Activated CD4-positive, alpha-beta T cell treated with anti-CD3 and anti-CD28 coated beads for 36 hours (primary cell): ENCODE measurements around the gene ATG5. TPM values are rescaled to one million over a fixed set of nuclear protein-coding genes. Genes with fewer than 3 reads are reported as not detected.

Source experiments
- ATAC-seq: fragments of 200-7000 bp; cut with Tn5 transposase; one replicate; pipeline ENCODE4 v1.10.0; 2021; ENCODE audit warnings: mild to moderate bottlenecking, moderate library complexity
- CTCF ChIA-PET: fragments of 350-600 bp; sonication (Branson Sonifier 250); formaldehyde crosslinking; loops from one replicate; lab custom pipeline; 2021; ENCODE audit warnings: antibody characterized with exemption; lab: Charles Lee
- POLR2A ChIA-PET: fragments of 350-600 bp; sonication (Branson Sonifier 250); formaldehyde crosslinking; loops from one replicate; lab custom pipeline; 2021; ENCODE audit warnings: antibody characterized with exemption, inconsistent platforms; lab: Charles Lee
- DNase-seq: peaks from one replicate; pipeline ENCODE4 v3.0.0-alpha.2; 2020
- H3K27ac Mint-ChIP-seq: one replicate; pipeline ENCODE4 v1.8.0; 2021; ENCODE audit warnings: mixed read lengths
- H3K27me3 Mint-ChIP-seq: one replicate; pipeline ENCODE4 v1.8.0; 2021; ENCODE audit warnings: mixed read lengths
- H3K36me3 Mint-ChIP-seq: one replicate; pipeline ENCODE4 v1.8.0; 2021; ENCODE audit warnings: low read depth, mixed read lengths
- H3K4me1 Mint-ChIP-seq: one replicate; pipeline ENCODE4 v1.8.0; 2021; ENCODE audit warnings: mixed read lengths
- H3K4me3 Mint-ChIP-seq: one replicate; pipeline ENCODE4 v1.8.0; 2021; ENCODE audit warnings: mild to moderate bottlenecking, moderate library complexity, mixed read lengths
- H3K9me3 Mint-ChIP-seq: one replicate; pipeline ENCODE4 v1.8.0; 2021; ENCODE audit warnings: low read depth, mixed read lengths
- intact Hi-C, 2 experiments: fragments of 100-400 bp; cut with DNase I in 1 of 2; cut with micrococcal nuclease in 1 of 2; formaldehyde crosslinking; loops; one replicate each; pipeline versions ENCODE4 v1.14.2 to v1.15.1; 2022 to 2024; cut with DNase I, micrococcal nuclease
- total RNA-seq, 2 experiments: library from RNA; stranded (reverse); gene quantifications; one replicate each; pipeline ENCODE4 v1.2.3, GENCODE V29; 2021

The ATG5 gene
- total RNA-seq, 2 experiments from 2014 or later, result 27.2 to 31.6 TPM

DNA sequence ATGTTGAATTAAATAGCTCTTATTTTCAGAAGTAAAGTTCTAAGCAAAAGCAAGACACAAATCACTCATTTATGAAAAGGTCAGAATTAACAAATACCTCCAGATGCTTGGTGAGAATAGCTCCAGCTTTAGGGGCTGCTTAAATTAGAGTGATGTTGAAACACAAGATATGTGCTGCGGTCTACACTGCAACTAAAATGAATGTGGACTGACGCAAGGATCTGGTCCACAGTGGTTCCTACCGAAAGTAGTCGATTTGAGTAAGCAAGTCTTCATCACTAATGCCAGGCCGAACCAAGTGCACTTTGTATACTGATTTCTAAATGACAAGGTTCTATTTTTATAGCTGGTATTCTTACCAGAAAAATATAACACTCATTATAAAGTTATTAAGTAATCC is 143.1 kb downstream of the ATG5 start:
- Mint-ChIP-seq H3K36me3 (peaks cover 19% of the 10 kb centered on the region), H3K9me3 (no peaks in the 10 kb centered on the region), H3K4me3 (no peak overlapping the region), H3K27me3 (peaks cover 2% of the 10 kb centered on the region), H3K27ac (peak overlapping the region; percentile 44), H3K4me1 (peaks cover 54% of the 10 kb centered on the region)
- ATAC-seq, result peak; percentile 39
- POLR2A ChIA-PET, result interaction anchor here (0.6 to 1.1 kb wide), 6 partner anchors 18 to 250 kb away, joined by 3 to 4 read pairs (median 4); no protein-coding TSS in a partner anchor
- DNase-seq, result peak; percentile 36
- intact Hi-C loops, result loop anchor here (1.0 kb wide), 2 partner anchors 18 to 85 kb away; no protein-coding TSS in a partner anchor
- CTCF ChIA-PET, result interaction anchor here (0.6 to 3.0 kb wide), 14 partner anchors 8 to 302 kb away, joined by 3 to 15 read pairs (median 3); no protein-coding TSS in a partner anchor

DNA sequence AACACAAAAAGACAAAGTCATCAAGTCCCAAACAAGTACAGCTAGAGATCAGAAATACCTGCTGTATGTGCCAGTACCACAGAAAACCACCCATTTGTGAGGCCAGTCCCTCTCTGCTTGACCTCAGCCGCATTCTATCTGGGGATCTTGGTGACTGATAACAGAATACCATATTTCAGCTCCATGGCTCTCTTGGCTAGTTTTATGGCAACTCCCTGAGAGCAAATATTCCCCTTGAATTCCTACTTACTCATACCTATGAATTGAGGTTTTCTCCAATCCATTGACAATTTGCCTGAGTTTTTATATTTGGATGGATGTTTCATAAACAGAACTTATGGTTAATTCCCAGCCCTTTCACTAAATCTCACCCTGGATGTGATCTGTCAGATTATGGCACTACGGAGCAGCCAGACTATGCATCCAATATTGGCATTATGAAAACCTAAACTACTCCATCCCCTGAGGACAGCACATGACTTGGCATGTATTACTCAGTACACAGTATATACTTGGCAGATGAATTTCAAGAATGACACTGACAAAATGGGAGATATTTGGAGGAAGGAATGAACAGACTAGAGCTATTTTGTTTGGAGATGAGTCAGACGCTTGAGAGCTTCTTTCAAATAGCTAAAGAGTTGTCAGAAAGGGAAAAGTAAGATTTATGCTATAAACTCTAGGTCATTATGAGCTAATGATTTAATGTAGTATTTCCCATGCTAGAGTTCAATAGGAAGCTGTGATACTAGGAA is 143.7 kb downstream of the ATG5 start:
- ATAC-seq, result peak; percentile 64
- ChIA-PET CTCF (interaction anchor here (0.6 to 3.0 kb wide), 12 partner anchors 9 to 302 kb away, joined by 3 to 15 read pairs (median 3); no protein-coding TSS in a partner anchor), POLR2A (interaction anchor here (0.6 to 1.1 kb wide), 4 partner anchors 19 to 76 kb away, joined by 3 to 4 read pairs (median 4); no protein-coding TSS in a partner anchor)
- H3K9me3 Mint-ChIP-seq, result no peaks in the 10 kb centered on the region
- intact Hi-C loops, result loop anchor here (1.0 kb wide), 2 partner anchors 18 to 85 kb away; no protein-coding TSS in a partner anchor
- H3K27ac Mint-ChIP-seq, result peak overlapping the region; percentile 44
- peaks cover 4% of the 10 kb centered on the region for H3K27me3 Mint-ChIP-seq
- no peak for DNase-seq
- peaks cover 19% of the 10 kb centered on the region for H3K36me3 Mint-ChIP-seq
- peaks cover 48% of the 10 kb centered on the region for H3K4me1 Mint-ChIP-seq
- no peak overlapping the region for H3K4me3 Mint-ChIP-seq

DNA sequence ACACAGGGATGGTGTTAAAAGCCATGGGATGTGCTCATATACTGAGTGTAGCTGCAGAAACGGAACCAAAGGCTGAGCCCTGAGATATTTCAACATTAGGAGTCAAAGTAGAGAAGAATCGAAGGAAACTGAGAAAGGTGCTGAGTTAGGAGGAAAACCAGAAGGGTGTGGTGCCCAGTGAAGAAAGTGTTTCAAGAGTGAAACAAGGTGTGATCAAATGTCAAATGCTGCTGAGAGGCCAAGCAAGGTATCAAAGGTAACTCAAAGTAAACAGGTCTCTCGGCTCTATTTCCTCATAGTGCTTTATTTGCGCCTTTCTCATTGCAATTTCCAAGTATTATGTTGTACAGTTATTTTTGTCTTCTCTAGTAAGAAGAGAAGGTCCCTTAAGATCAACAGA is 145.4 kb downstream of the ATG5 start:
- CTCF ChIA-PET, result interaction anchor here (1.1 kb wide), 1 partner anchor 43 kb away, joined by 3 read pairs; no protein-coding TSS in a partner anchor
- Mint-ChIP-seq H3K9me3 (no peaks in the 10 kb centered on the region), H3K4me3 (no peak overlapping the region), H3K36me3 (peaks cover 6% of the 10 kb centered on the region), H3K27me3 (peaks cover 5% of the 10 kb centered on the region), H3K27ac (no peak overlapping the region), H3K4me1 (peaks cover 33% of the 10 kb centered on the region)
- ATAC-seq (no peak), DNase-seq (no peak)
- POLR2A ChIA-PET, result no interaction called here
- intact Hi-C loops, result no loop called here

DNA sequence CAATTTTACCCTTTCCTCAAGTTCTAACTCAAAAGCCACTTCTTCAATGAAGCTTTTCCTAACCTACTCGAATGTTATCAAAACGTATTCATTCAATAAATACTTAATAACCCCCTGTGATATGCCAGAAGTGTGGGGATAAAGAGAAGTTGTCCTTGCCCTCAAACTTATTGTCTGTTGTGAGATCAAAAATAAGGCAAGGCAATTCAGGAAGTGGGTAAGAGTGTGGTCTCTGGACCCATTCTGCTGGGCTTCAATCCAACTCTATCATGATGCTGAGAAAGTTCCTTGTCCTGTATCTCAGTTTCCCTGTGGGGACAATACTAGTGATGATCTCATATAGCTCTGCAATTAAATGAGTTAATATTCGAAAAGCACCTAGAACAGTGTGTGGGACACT is 146.7 kb downstream of the ATG5 start:
- DNase-seq, result no peak
- H3K4me3 Mint-ChIP-seq, result no peak overlapping the region
- peaks cover 5% of the 10 kb centered on the region for H3K27me3 Mint-ChIP-seq
- intact Hi-C loops, result no loop called here
- CTCF ChIA-PET, result interaction anchor here (0.6 to 0.9 kb wide), 2 partner anchors 44 to 110 kb away, joined by 3 read pairs; no protein-coding TSS in a partner anchor
- H3K9me3 Mint-ChIP-seq, result no peaks in the 10 kb centered on the region
- POLR2A ChIA-PET, result no interaction called here
- peaks cover 25% of the 10 kb centered on the region for H3K4me1 Mint-ChIP-seq
- H3K36me3 Mint-ChIP-seq, result peaks cover 3% of the 10 kb centered on the region
- no peak overlapping the region for H3K27ac Mint-ChIP-seq
- no peak for ATAC-seq

DNA sequence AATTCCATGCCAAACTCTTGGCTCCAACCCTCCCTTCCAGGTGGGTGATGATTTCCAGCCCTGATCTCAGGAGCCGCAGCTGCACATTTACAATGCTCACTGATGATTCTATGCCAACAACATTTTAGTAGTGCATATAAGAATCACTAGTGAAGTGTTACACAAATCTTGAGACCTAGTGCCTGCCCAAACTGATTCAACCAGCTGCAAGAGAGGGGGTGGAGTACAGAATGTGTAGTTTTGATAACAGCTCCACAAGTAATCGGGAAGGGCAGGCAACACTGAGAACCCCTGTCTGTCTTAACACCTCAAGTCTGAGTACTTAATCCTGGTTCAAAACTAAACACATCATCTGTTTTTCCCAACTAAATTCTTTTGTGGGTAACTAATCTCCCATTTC is 147.8 kb downstream of the ATG5 start:
- ATAC-seq (no peak), DNase-seq (no peak)
- ChIA-PET POLR2A (no interaction called here), CTCF (interaction anchor here (1.9 kb wide), 1 partner anchor 46 kb away, joined by 6 read pairs; no protein-coding TSS in a partner anchor)
- no peaks in the 10 kb centered on the region for H3K36me3 Mint-ChIP-seq
- intact Hi-C loops, result no loop called here
- H3K4me3 Mint-ChIP-seq, result no peak overlapping the region
- peaks cover 5% of the 10 kb centered on the region for H3K27me3 Mint-ChIP-seq
- H3K4me1 Mint-ChIP-seq, result peaks cover 22% of the 10 kb centered on the region
- no peaks in the 10 kb centered on the region for H3K9me3 Mint-ChIP-seq
- H3K27ac Mint-ChIP-seq, result no peak overlapping the region

DNA sequence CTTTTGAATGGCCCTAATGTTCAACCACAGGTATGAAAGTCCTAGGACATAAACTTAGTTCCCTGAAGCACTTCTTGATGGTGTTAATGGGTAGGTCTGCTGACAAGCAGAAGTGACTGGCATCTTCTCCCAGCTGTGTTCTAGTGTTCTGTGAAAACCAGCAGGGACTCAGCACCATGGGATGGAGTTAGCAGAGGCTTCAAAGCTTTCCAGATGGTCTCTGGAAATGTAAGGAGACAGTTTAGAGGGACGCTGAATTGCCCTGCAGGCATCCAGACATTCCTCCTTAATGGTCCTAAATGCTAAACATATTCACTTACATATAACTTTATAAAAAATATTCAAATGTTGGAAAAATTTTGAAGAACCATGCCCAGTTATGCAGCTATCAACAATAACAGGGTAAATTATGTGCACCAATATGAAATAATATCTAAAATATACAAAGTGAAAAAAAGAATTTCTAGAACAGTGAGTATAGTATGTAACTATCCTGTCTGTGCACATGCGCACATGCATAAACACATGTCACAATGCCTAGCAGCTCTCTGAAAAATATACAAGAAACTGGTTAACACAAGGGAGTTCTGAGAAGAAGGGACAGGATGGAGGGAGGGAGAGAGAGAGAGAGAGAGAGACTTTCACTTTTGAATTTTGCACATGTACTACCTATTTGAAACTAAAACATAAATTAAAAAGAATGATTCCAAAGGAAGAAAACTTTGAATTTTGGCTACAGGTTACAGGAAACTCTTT is 152.3 kb downstream of the ATG5 start:
- Mint-ChIP-seq H3K4me3 (no peak overlapping the region), H3K4me1 (peaks cover 27% of the 10 kb centered on the region), H3K27ac (no peak overlapping the region), H3K27me3 (peaks cover 11% of the 10 kb centered on the region), H3K36me3 (no peaks in the 10 kb centered on the region), H3K9me3 (peaks cover 2% of the 10 kb centered on the region)
- intact Hi-C loops, result no loop called here
- DNase-seq (no peak), ATAC-seq (peak; percentile 30)
- POLR2A ChIA-PET, result no interaction called here
- CTCF ChIA-PET, result interaction anchor here (1.0 kb wide), 1 partner anchor 56 kb away, joined by 3 read pairs; no protein-coding TSS in a partner anchor

DNA sequence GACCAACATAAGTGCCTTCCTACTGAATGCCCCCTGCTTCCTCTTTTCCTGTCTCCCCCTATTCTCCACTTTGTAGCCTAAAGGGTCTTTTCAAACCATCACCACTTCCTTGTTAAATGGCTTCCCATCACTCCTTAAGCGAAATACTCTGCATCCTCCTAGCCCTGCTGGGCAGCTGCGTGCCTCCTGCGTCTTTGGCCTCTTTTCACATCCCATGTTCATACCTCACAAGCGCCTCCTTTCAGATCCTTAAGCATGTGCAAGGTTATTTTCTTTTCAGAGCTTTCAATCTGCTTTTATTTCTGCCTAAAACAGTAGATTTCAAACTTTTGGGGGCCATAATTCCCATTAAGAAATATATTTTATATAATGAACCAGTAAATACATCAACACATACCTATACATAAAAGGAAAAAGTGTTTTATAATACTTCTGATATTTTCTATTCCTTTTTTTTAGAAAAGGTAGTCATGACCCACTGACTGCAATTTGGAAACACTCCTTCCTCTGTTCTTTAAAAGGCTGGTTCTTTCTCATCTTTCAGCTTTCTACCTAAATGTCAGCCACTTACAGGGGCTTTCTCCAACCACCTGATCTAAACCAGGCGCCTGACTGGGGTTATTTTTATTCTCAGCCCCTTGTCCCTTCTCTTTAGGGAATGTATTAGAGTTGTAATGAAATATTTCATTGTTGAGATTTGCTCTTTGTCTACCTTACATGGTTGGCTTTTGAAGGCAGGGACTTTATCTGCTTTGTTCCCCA is 155.3 kb downstream of the ATG5 start:
- intact Hi-C loops, result no loop called here

DNA sequence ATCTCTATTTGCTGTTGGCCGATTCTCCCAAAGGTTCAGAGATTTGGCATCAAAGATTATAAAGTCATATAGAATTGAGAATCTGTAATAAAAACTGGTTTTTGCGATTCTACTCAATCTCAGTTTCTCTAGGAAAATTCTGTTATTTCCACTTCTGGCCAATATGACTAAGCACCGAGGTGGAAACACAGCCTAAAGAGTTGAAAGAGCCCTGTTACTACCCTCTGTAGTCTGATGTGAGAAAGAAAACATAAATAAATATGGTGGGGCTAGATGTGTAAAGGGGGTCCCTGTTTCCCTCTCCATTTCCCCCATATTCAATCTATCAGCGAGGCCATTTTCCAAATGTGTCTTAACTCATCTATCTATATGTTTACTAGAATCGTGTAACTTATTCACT is 156.0 kb downstream of the ATG5 start:
- ATAC-seq (peak; percentile 33), DNase-seq (no peak)
- no peak overlapping the region for H3K27ac Mint-ChIP-seq
- H3K4me1 Mint-ChIP-seq, result peaks cover 49% of the 10 kb centered on the region
- peaks cover 6% of the 10 kb centered on the region for H3K27me3 Mint-ChIP-seq
- no peaks in the 10 kb centered on the region for H3K36me3 Mint-ChIP-seq
- intact Hi-C loops, result no loop called here
- POLR2A ChIA-PET, result no interaction called here
- H3K9me3 Mint-ChIP-seq, result peaks cover 2% of the 10 kb centered on the region
- H3K4me3 Mint-ChIP-seq, result no peak overlapping the region
- CTCF ChIA-PET, result interaction anchor here (1.7 to 1.8 kb wide), 2 partner anchors 16 to 54 kb away, joined by 4 to 6 read pairs; no protein-coding TSS in a partner anchor

More for the DNA sequence above, 155.3 kb downstream of the ATG5 start:
- POLR2A ChIA-PET, result no interaction called here
- H3K27ac Mint-ChIP-seq, result no peak overlapping the region
- CTCF ChIA-PET, result interaction anchor here (1.7 to 1.8 kb wide), 2 partner anchors 15 to 53 kb away, joined by 4 to 6 read pairs; no protein-coding TSS in a partner anchor
- DNase-seq (no peak), ATAC-seq (no peak)
- no peaks in the 10 kb centered on the region for H3K36me3 Mint-ChIP-seq
- no peak overlapping the region for H3K4me3 Mint-ChIP-seq
- H3K27me3 Mint-ChIP-seq, result peaks cover 6% of the 10 kb centered on the region
- peaks cover 2% of the 10 kb centered on the region for H3K9me3 Mint-ChIP-seq
- H3K4me1 Mint-ChIP-seq, result peaks cover 46% of the 10 kb centered on the region

DNA sequence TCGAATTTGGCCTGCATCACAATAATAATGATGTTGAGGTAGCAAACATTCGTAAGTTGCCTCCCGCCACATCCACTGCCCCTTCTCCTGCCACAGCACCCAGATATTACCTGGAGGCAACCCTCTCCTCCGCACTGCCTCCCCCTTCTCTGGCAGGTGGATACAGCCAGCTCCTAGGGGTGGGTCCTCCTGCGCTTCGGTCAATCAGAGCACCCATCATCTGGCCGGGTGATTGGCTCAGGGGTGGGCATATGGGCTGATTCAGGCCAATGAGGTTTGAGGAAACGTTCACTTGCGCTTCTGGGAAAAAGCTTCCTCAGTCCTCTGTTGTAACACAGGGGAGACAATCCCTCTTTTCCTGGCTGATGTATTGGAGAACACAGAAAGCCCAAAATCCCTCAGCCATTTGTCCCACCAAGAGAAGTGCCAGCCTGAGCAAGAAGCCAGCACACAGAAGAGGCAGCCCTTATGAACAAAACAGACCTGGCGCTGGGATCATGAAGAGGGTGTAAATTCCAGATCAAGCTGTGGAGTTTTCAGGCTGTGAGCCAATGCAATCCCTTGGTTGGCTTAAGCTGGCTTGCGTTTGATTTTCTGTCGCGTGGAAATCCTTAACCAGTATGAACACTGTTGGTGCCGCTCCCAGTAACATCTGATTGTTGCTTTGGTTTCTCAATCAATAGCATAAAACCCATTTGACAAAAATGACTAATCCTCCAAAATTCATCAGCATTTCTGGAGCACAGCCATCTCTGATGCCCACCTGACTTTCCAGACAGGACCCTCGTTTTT is 157.3 kb downstream of the ATG5 start:
- POLR2A ChIA-PET, result no interaction called here
- Mint-ChIP-seq H3K9me3 (peaks cover 2% of the 10 kb centered on the region), H3K4me1 (peaks cover 56% of the 10 kb centered on the region)

More for the DNA sequence above, 157.3 kb downstream of the ATG5 start:
- peaks cover 6% of the 10 kb centered on the region for H3K27me3 Mint-ChIP-seq
- no peak overlapping the region for H3K4me3 Mint-ChIP-seq
- no peak for DNase-seq
- no peaks in the 10 kb centered on the region for H3K36me3 Mint-ChIP-seq
- no peak overlapping the region for H3K27ac Mint-ChIP-seq
- CTCF ChIA-PET, result interaction anchor here (1.0 to 1.1 kb wide), 2 partner anchors 9 to 55 kb away, joined by 3 read pairs; no protein-coding TSS in a partner anchor
- intact Hi-C loops, result no loop called here
- ATAC-seq, result no peak
